ENCODE data around the gene STMP1. TPM values are rescaled to one million over a fixed set of nuclear protein-coding genes. Genes with fewer than 3 reads are reported as not detected.

Gene STMP1
- 28.5 to 37.3 TPM (median 31.1 TPM) in 5 replicates for total RNA-seq (2022; extraction: Qiagen RNA extraction; ENCODE audit: low read depth)

DNA sequence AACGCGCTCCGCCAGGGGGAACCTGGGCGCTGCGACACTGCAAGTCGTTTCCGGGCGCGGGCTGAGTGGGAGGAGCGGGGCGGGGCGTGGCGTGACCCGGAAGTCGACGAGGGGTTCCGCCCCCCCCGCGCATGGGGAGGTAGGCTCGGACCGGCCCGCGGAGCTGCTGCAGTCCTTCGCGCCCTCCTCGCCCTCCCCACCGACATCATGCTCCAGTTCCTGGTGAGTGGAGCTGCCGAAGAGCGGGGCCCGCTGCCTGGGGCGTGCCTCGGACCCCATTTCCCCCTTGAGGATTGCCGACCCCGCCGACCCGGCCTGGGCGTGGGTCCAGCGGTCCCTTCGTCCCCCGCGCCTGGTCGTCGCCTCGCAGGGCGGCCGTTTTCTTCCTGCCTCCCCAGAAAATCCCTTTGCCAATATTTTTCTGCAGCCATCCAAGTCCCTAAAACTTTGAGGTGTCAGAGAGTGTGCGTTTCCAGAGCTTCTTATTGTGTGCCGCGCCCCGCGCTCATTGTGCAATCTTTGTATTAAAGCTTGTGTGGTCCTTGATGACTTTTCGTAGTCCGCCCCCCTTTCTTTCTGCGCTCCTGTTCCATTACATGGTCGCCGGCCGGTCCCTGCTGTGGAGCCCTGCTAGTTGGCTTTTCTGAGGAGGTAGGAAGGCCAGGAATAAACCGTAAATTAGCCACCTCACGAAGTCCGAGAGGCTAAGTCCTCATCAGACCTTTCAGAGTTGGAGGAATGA lies at the start of gene STMP1:
Gene STMP1, plus strand, starts transcription at position 142 of the 742 bp plus-strand sequence.

Other genes with a start within 250 kb of the STMP1 start
- 10.0 to 11.8 TPM (median 10.7 TPM) in 5 replicates for gene CNOT4, start 152.4 kb upstream of the STMP1 start, total RNA-seq (2022; extraction: Qiagen RNA extraction; ENCODE audit: low read depth)
- 46.1 to 56.5 TPM (median 50.6 TPM) in 5 replicates for gene NUP205, start 104.6 kb upstream of the STMP1 start, total RNA-seq (2022; extraction: Qiagen RNA extraction; ENCODE audit: low read depth)
- gene SLC13A4, start 65.7 kb downstream of the STMP1 start, total RNA-seq (2022; extraction: Qiagen RNA extraction; ENCODE audit: low read depth) = not detected in 5 replicates
- 0.12 TPM in 1 of 5 replicates, not detected in the others for gene FAM180A, start 86.3 kb downstream of the STMP1 start, total RNA-seq (2022; extraction: Qiagen RNA extraction; ENCODE audit: low read depth)

Data from A549 treated with GW870086 at 1 μM for 4 hours (cell line).